Measurements from ENCODE around the gene ADAMTSL5.
"Not testable (repeated sequence)": the region's sequence is repeated elsewhere in the genome, so short reads cannot be mapped to it uniquely, and the experiment has no call there.

ADAMTSL5 gene

DNA sequence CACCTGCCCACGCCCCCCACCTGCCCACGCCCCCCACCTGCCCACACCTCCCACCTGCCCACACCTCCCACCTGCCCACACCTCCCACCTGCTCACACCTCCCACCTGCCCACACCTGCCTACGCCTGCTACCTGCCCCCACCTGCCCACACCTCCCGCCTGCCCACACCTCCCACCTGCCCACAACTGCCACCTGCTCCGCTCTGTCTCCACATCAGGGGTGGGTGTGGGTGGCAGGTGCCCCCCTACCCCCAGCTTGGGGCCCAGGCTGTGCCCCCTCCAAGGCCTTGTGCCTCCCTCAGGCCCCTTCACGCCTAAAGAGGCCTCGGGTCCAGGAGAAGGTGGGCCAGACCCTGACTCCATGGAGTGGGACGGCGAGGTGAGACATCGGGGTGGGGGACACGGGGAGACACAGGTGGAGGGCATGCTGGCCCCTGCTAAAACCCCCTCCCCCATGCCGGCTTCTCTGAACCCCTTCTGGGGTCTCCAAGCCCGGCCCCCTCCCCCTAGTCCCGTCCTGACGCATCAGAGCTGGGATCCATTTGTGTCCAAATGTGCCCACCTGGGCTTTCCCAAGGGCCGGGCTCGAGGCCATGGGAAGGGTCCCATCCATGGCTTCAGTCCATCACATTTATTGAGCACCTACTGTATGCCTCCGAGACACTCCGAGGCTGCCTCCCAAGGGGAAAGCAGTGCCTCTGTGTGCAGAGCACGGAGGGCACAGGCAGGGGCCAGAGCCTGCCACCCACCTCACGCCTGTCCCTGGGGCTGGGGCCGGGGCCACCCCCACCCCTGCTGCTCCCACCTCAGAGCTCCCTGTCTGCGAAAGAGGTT lies 16.0 kb upstream of the ADAMTSL5 start:
- no peak for DNase-seq

DNA sequence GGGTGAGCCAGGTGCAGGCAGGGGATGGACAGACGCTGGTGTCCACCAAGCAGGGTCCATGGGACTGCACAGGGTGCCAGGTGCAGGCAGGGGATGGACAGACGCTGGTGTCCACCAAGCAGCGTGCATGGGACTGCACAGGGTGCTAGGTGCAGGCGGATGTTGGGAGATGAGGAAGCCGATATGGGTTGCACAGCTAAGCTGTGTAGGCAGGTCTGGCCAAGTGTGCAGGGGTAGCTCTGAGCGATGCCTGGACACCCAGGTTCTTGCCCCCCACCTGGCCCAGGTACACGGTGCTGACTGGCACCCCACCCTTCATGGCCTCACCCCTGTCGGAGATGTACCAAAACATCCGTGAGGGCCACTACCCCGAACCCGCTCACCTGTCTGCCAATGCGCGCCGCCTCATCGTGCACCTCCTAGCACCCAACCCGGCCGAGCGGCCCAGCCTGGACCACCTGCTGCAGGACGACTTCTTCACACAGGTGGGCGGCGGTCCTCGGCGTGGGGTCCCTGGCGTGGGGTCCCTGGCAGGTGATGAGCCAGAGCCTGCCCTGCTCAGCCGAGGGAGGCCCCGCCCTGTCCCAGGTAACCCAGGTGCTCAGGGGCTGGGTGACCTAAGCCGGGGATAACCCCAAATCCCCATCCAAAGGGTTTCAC lies 15.0 kb upstream of the ADAMTSL5 start:
- no peak for DNase-seq

DNA sequence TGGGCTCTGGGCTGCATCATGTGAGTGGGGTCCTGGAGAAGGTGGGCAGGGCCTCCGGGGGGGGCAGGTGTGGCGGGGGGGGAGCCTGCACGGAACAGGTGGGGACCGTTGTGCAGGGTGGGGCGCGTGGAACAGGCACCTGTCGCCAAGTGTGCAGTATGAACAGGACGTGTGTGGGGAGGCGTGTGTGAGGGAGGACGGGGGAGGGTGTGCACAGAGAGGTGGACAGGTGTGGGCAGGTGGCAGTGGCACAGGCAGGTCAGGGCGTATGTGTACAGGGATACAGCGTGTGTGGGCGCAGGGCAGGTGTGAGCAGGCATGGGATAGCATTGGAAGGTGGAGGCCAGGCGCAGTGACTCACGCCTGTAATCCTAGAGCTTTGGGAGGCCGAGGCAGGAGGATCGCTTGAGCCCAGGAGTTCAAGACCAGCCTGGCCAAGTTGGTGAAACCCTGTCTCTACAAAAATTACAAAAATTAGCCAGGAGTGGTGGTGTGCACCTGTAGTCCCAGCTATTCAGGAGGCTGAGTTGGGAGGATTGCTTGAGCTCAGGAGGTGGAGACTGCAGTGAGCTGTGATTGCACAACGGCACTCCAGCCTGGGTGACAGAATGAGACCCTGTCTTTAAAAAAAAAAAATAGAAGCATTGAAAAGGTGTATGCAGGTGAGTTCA lies 14.3 kb upstream of the ADAMTSL5 start:
- no peak for DNase-seq

DNA sequence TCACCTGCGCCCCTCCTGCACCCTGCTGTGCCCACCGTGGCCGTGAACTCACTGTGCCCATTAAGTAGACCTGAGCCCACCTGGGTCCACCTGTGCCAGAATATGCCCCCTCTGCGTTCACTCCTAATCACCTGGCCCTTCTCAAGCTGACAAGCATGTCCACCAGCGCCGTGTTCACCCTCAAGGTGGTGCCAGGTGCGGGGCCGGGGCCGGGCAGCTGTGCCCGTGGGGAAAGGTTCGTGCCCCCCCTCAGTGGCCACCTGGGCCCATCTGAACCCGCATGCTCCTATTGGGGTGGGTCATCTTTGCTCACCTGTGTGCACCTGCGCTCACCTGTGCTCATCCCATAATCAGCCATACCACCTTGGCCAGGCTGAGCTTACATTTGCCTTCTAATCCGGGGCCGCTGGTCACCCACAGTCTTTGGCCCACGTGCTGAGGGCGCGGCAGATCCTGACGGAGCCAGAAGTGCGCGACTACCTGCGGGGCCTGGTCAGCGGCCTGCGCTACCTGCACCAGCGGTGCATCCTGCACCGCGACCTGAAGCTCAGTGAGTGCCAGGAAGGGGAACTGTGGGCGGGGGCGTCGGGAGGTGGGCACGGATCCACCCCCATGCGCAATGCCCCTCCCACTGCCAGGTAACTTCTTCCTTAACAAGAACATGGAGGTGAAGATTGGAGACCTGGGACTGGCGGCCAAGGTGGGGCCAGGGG lies 13.4 kb upstream of the ADAMTSL5 start:
- no peak for DNase-seq

DNA sequence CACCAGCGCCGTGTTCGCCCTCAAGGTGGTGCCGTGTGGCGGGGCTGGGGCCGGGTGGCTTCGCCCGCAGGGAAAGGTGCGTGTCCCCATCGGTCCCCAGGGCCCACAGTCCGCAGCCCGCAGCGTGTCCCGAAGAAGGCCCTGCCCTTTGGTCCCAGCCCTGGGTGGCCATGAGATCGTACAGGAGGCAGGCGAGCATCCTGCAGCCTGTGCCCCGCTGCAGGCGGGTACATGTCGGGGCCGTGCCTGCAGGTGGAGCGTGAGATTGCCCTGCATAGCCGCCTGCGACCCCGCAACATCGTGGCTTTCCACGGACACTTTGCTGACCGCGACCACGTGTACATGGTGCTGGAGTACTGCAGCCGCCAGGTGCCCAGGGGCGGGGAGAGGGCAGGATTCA lies 12.5 kb upstream of the ADAMTSL5 start:
- no peak for DNase-seq

DNA sequence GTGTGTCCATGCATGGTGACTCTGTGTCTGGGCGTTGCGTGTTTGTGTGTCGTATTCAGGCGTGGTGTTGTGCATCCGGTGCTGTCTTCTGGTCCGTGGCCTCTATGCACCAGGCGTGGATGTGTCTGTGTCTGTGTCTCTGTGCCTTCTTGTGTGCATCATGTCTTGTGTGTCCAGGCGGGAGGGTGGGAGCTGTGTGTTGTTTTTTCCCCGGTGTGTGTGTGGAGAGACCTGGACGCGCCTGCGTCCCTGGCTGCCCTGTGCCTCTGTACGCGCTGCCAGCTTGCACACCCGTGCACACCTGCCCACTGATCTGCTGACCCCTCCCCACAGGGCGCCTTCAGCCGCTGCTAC lies 12.1 kb upstream of the ADAMTSL5 start:
- DNase-seq = no peak

DNA sequence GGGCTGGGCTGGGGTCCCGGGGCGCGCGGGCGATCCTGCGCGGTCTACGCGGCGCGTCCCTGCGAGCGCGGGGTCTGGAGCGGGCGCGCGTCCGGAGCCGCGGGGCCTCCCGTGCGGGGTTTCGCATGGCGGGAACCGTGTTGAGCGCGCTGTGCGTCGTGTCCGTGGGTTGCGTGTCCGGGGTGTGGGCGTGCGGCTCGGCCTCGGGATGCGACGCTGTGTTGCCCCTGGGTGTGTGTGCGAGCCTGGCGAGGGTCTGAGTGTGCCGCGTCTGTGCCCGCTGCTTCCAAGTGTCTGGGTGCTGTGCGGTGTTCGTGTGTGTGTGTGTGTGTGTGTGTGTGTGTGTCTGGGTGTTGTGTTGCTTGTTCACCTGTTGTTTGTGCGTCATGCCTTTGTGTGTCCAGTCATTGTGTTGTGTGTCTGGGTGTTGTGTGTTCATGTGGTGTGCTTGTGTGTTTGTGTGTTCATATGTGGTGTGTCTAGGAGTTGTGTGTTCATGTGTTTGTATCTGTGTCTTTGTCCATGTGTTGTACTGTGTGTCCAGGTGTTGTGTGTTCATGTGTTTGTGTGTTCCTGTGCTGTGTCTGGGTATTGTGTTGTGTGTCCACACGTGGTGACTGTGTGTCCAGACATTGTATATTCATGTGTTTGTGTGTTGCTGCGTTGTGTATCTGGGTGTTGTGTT lies 11.6 kb upstream of the ADAMTSL5 start:
- no peak for DNase-seq

DNA sequence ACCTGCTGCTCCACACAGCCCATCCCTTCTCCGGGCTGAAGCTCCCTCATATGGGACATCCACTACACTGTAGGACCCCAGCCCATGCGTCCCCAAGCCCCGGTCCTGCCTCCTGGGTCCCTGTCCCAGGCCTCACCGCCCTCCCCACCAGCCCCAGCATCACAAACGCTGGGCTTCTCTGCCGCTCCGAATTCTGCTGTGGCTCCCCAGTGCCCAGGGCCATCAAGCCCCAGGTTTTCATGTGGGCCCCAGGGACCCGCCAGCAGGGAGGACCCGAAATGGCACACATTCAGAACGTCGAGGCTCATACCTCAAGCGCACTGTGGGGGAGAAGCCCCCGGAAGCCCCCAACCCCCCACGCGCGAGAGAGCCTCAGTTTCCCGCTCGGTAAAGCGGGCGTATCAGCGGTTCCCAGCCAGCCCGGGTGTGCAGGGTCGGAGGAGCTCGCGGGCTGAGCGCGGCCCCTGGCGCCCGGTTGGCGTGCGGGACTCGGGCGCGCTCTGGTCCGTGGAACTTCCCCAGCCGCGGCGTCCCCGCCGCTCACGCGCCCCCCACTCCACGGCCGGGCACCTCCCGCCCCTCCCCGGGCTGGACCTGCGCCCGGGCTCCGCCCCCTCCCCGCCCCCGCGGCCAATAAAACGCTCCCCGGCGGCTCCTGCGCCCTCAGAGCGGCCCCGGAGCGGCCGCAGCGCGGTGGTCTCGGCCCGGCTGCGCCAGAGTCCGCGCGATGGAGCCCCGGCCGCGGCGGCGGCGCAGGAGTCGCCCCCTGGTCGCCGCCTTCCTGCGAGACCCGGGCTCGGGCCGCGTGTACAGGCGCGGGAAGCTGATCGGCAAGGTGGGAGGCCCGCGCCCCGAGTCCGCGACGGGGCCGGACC lies 10.8 kb upstream of the ADAMTSL5 start, which contains the start of gene PLK5:
Gene PLK5 (plus strand): TSS at position 666 of the 875 bp plus-strand sequence. CDS start 2,920 bp downstream, outside the sequence.
- no peak for DNase-seq

DNA sequence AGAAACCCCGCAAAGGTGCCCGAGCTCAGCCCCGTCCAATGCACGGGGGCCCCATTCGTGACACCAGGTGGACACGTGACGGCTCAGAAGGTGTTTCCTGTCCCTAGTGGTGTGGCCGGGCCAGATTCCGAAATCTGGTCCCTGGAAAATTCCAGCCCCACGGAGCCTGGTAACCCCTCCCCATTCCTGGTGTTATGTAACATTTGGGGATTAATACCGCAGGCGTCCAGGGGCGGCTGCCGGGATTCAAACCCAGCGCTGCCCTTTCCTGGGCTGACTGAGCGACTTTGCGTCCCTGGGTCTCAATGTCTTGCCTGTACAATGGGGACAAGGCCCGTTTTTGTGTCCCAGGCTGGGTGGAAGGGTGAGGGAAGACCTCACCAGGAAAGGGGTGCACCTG lies 10.0 kb upstream of the ADAMTSL5 start:
- no peak for DNase-seq

DNA sequence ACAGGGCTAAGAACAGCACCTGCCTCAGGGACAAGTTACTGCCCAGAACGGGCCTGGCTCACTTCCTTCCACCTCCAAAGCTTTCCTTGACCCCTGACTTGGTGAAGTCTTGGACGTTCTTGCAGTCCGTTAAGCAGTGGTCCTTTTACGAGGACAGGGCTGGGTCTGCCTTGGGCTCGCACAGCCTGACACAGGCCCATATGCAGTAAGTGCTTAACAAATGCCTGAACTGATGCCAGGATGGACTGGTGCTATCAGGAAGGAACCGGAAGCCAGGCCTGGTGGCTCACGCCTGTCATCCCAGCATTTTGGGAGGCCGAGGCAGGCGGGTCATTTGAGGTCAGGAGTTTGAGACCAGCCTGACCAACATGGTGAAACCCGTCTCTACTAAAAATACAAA lies 9.2 kb upstream of the ADAMTSL5 start:
- no peak for DNase-seq

DNA sequence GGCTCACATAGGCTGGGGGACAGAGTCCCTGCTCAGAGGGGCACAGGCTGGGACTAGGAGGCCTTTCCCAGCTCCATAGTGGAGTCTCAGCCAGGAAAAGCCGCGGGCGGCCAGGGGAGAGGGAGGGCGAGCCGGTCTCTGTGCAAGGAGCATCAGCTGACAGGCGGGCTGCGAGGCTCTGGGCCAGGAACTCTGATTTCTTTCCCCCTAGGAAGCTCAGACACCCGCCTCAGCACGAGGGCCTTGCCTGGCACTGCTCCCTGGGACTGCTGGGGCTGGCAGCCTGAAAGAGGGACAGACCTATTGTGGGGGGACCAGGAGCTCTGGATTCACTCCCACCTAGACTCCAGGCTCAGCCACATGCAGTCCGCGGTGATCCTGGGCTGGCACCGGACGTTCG lies 8.8 kb upstream of the ADAMTSL5 start:
- no peak for DNase-seq

DNA sequence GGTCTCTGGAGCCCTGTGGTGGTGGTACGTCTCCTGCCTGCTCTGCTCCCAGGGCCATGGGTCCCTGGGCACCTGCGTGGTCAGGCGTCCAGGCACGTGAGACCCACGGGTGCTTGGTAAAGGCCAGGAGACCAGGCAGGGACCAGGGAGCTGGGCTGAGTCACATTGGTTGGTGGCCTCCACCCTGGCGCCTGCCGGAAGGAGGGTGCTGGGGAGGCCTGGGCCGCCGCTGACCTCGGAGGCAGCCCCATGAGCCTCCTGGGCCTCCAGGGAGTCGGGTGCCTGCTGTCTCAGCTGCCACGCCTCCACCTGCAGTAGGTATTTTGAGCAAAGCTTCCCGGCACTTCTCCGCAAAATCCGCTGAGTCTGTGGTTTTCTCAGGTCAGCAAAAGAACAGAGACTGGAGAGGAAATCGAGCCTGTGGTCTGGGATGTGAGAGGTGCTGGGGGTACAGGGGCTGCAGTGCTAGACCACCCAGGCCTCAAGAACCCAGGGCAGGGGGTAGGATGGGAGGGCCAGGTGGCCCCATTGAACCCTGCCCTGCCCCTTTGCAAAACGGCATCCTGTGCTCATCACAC lies 7.5 kb upstream of the ADAMTSL5 start:
- DNase-seq = no peak

DNA sequence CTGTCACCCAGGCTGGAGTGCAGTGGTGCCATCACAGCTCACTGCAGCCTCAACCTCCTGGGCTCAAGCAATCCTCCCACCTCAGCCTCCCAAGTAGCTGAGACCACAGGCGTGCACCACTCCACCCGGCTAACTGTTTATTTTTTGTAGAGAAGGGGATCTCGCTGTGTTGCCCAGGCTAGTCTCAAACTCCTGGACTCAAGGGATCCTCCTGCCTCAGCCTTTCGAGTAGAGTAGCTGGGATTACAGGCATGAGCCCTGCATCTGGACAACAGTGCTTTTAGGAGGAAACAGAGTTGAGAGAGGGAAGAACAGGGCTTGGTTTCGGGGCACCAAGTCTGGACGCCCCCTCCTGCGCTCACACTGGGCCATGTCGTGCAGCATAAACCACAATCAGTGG lies 7.0 kb upstream of the ADAMTSL5 start:
- DNase-seq = not testable (repeated sequence)

DNA sequence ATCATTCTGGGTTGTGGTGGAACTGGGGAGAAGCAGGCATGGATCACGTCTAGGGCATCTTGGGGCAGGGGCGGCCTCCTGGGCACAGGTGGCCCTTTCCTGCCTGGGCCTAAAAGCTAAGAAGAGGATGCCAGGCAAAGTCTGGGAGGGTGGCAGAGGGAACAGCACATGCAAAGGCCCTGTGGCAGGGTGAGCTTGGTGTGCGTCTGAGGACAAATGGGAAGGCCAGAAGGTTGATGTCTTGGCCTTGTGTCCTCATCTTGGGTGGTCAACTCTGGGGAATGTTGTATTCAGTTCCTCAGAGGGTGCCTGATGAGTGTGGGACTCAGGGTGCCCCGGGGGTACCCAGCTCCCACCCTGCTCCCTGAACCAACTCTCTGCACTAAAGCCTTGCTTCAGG lies 5.7 kb upstream of the ADAMTSL5 start:
- DNase-seq = no peak

DNA sequence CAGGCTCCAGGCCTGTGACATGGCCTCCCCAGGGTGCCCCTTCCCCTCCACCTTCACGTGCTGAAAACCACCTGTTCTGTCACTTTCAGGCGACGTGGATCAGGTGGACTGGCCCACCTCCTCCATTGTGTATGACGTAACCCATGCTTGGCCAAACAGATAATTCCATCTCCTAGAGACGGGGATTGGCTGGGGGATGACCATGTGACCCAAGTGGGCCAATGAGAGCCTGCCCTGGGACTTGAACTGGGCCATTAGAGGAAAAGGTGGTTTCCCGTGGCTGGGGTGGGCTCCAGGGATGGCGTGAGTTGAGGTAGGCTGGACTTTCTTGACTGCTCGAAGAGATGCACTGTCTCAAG lies 3.6 kb upstream of the ADAMTSL5 start:
- DNase-seq = peak; percentile 51

DNA sequence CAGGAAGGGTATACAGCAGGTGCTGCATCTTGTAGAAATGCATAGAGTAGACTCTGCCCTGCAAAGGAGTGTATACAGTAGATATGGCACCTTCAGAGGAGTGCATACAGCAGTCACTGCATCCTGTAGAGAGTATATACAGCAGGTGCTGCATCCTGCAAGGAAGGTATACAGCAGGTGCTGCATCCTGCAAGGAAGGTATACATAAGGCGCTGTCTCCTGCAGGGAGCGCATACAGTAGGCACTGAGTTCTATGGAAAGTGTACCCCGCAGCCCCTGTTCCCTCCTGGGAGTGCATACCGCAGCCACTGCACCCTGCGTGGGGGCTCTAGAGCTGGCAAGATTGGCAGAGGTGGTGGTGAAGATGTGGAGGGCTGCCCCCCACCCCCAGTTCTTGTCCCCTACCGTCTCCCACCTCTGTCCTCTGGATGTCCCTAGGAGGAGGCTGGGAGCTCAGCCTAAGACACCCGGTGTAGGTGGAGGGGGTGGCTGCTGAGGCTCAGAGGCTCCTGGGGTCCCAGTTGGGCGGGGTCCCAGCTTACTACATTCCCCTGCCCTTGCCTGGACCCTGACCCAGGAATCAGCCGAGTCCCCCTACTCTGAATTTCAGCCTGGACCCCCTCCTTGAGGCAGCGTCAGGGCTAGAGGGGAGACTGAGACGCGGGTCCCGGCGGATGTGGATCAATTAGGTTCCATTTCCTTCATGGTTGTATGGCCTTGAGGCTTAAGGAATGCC lies 2.3 kb upstream of the ADAMTSL5 start:
- DNase-seq = no peak

DNA sequence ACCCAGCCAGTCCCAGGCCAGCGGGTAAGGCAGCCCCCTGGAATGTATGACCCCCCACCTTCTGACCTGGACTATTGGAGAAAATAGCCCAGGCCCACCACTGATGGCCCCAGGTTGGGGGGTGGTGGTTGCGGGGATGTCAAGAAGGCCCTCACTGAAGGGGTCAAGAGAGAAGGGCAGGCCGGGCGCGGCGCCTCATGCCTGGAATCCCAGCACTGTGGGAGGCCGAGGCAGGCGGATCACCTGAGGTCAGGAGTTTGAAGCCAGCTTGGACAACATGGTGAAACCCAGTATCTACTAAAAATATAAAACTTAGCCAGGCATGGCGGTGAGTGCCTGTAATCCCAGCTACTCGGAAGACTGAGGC lies 1.5 kb upstream of the ADAMTSL5 start:
- DNase-seq = no peak

DNA sequence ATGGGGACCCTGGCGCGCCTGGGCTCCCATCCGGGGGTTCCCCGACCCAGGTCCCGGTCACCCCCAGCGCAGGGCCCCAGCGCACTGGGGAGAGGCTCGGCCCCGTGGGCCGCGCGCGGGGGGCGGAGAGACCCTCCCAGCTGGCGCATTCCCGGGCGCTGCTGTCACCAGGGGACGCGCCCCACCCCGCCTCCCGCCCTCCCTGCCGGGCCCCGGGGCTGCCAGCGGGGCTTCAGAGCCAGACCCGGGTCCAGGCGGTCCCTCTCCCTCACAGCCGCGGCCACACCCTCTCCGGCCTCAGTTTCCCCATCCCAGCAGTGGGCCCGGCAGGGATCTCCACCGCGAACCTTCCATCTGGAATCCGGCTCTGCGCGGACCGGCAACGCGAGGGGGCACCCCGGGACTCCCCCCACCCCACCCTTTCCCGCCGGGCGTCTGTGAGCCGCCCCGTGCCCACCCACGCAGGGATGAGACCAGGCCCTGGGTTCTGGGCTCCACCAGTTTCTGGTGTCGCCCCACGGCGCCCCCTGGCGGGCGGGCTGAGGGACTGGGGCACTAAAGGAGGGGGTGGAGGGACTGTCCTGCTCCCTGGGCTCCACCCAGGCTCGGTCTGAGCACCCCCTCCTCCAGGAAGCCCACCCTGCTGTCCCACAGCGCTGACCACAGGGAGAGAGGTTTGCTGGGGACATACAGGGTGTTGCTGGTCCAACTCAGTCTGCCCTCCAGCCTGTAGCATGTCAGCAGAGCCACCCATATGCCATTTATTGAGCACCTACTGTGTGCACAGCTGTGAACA lies 878 bp upstream of the ADAMTSL5 start:
- DNase-seq = peak; percentile 74
